Measurements from ENCODE around the gene PTPRN. TPM values are rescaled to one million over a fixed set of nuclear protein-coding genes. Genes with fewer than 3 reads are reported as not detected.

PTPRN gene
- total RNA-seq, 4 donors from 2014 or later = 0.58 to 3.0 (median 1.9) TPM; not detected in 1

- Histone ChIP-seq H3K36me3 (no peaks in the 10 kb centered on the region), H3K27me3 (peaks cover 2% of the 10 kb centered on the region), H3K27ac (peak overlapping the region; percentile 8 to 95 (median 92)), H3K4me1 (peaks cover 0 to 30% (median 4%) of the 10 kb centered on the region in 3 donors), H3K4me3 (peak overlapping the region; percentile 38 to 65), H3K9me3 (no peaks in the 10 kb centered on the region)
- TF ChIP-seq EP300 (IDR thresholded peaks at IDR 0.05) = no peak
- TF ChIP-seq POLR2A (IDR thresholded peaks at IDR 0.05) = peak; percentile 62 to 73
- TF ChIP-seq POLR2AphosphoS5 (IDR thresholded peaks at IDR 0.05) = peak; percentile 68
- peak in 3 of 4 experiments; percentile 99 to 100 (median 100) for TF ChIP-seq CTCF (IDR thresholded peaks at IDR 0.05)
- WGBS, 2 donors (ENCODE audit: low coverage in 1 of 2) = 5 to 15% methylated on average over 16 to 34 of the region's 67 CpGs
- peak; percentile 90 for ATAC-seq
These were observed 14.5 kb downstream of the PTPRN start for GRCh38 chr2:219294356-219295351.

GRCh38 chr2:219293736-219294231, 15.4 kb downstream of the PTPRN start:
- peak overlapping the region in 3 of 4 donors; percentile 90 to 95 (median 95) for H3K27ac ChIP-seq
- H3K36me3 ChIP-seq = no peaks in the 10 kb centered on the region
- peaks cover 0 to 35% (median 4%) of the 10 kb centered on the region in 3 donors for H3K4me1 ChIP-seq
- WGBS, 2 donors (ENCODE audit: low coverage in 1 of 2) = 52% methylated on average over 4 of the region's 5 CpGs; no CpG with 5 or more reads in 1 of the 2 donors
- ATAC-seq = no peak
- no peak overlapping the region for H3K4me3 ChIP-seq
- H3K27me3 ChIP-seq = no peaks in the 10 kb centered on the region
- no peaks in the 10 kb centered on the region for H3K9me3 ChIP-seq
- TF ChIP-seq POLR2AphosphoS5 (IDR thresholded peaks at IDR 0.05) (no peak), POLR2A (IDR thresholded peaks at IDR 0.05) (no peak), CTCF (IDR thresholded peaks at IDR 0.05) (no peak), EP300 (IDR thresholded peaks at IDR 0.05) (no peak)

- no peaks in the 10 kb centered on the region for H3K36me3 ChIP-seq
- ATAC-seq = no peak
- H3K9me3 ChIP-seq = no peaks in the 10 kb centered on the region
- H3K27ac ChIP-seq = no peak overlapping the region
- WGBS, 2 donors (ENCODE audit: low coverage in 1 of 2) = 89 to 94% methylated on average over 5 to 7 of the region's 9 CpGs
- no peak overlapping the region for H3K4me3 ChIP-seq
- H3K27me3 ChIP-seq = no peaks in the 10 kb centered on the region
- H3K4me1 ChIP-seq = peaks cover 0 to 31% (median 4%) of the 10 kb centered on the region in 3 donors
- no peak for TF ChIP-seq EP300 (IDR thresholded peaks at IDR 0.05)
- TF ChIP-seq CTCF (IDR thresholded peaks at IDR 0.05) = no peak
- TF ChIP-seq POLR2AphosphoS5 (IDR thresholded peaks at IDR 0.05) = no peak
- no peak for TF ChIP-seq POLR2A (IDR thresholded peaks at IDR 0.05)
These were observed 16.6 kb downstream of the PTPRN start for GRCh38 chr2:219292616-219293015.

GRCh38 chr2:219291910-219292490, 17.2 kb downstream of the PTPRN start:
- Histone ChIP-seq H3K27me3 (no peaks in the 10 kb centered on the region), H3K27ac (no peak overlapping the region), H3K4me1 (peaks cover 0 to 31% (median 4%) of the 10 kb centered on the region in 3 donors), H3K4me3 (no peak overlapping the region), H3K36me3 (no peaks in the 10 kb centered on the region), H3K9me3 (no peaks in the 10 kb centered on the region)
- TF ChIP-seq POLR2AphosphoS5 (IDR thresholded peaks at IDR 0.05) (no peak), POLR2A (IDR thresholded peaks at IDR 0.05) (no peak), CTCF (IDR thresholded peaks at IDR 0.05) (no peak), EP300 (IDR thresholded peaks at IDR 0.05) (no peak)
- no peak for ATAC-seq
- 86 to 100% methylated on average over 2 of the region's 4 CpGs for WGBS, 2 donors (ENCODE audit: low coverage in 1 of 2)

All from gastroesophageal sphincter (tissue), 4 donors.